ENCODE measurements around the gene TOP3B. TPM values are rescaled to one million over a fixed set of nuclear protein-coding genes. Genes with fewer than 3 reads are reported as not detected.

The TOP3B gene
- polyA plus RNA-seq, 3 donors, result 9.0 to 31.9 (median 9.5) TPM

DNA sequence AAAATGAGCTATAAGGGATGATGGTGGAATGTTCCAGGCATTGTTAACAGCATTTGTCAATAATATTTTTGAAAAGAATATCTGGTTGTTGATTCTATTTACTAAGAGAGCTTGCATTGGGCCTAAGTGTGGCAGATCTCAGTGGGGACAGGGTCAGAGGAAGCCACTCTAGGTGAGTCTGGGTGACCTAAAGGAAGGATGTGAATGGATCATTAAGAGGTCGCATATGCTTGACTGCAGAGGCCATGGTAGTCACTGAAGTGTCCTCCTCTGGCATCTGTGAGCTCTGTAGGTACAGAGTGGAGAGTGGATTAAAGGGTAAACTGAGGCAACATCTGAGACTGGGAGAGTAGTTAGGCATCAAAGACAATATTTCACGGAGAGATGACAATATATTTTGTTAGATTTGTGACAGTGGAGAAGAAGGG is 37.9 kb upstream of the TOP3B start:
- no peak for DNase-seq
- Mint-ChIP-seq H3K9me3 (peaks cover 0 to 1% (median 0%) of the 10 kb centered on the region in 7 donors), H3K4me1 (peaks cover 5% of the 10 kb centered on the region), H3K27ac (no peak overlapping the region), H3K4me3 (no peak overlapping the region), H3K36me3 (no peaks in the 10 kb centered on the region), H3K27me3 (ENCODE audit: low read depth in 3 of 3) (peaks cover 0 to 2% (median 0%) of the 10 kb centered on the region in 3 donors)
- no peak overlapping the region for H3K9ac ChIP-seq (ENCODE audit: insufficient read depth, low read length, poor library complexity, severe bottlenecking)
- H3K36me3 ChIP-seq (replicated peaks in 1 of 2; ENCODE audit: control insufficient read depth in 1 of 2, insufficient read depth in 2 of 2, low read length in 2 of 2), result no peaks in the 10 kb centered on the region
- no peaks in the 10 kb centered on the region for H3K27me3 ChIP-seq (ENCODE audit: control insufficient read depth in 2 of 2, insufficient read depth in 2 of 2, low read length in 2 of 2)
- no peaks in the 10 kb centered on the region for H3K9me3 ChIP-seq (replicated peaks in 1 of 2; ENCODE audit: control insufficient read depth in 1 of 2, insufficient read depth in 1 of 2, low read length in 2 of 2)
- H3K27ac ChIP-seq (ENCODE audit: low read depth in 1 of 2, low read length in 2 of 2), result no peak overlapping the region
- H3K4me3 ChIP-seq (replicated peaks in 1 of 3; ENCODE audit: low read depth in 2 of 3, low read length in 3 of 3), result no peak overlapping the region
- TF ChIP-seq, protein P1, sequence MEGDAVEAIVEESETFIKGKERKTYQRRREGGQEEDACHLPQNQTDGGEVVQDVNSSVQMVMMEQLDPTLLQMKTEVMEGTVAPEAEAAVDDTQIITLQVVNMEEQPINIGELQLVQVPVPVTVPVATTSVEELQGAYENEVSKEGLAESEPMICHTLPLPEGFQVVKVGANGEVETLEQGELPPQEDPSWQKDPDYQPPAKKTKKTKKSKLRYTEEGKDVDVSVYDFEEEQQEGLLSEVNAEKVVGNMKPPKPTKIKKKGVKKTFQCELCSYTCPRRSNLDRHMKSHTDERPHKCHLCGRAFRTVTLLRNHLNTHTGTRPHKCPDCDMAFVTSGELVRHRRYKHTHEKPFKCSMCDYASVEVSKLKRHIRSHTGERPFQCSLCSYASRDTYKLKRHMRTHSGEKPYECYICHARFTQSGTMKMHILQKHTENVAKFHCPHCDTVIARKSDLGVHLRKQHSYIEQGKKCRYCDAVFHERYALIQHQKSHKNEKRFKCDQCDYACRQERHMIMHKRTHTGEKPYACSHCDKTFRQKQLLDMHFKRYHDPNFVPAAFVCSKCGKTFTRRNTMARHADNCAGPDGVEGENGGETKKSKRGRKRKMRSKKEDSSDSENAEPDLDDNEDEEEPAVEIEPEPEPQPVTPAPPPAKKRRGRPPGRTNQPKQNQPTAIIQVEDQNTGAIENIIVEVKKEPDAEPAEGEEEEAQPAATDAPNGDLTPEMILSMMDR (IDR thresholded peaks at IDR 0.05), result no peak
- no peaks in the 10 kb centered on the region for H4K20me1 ChIP-seq (ENCODE audit: insufficient read depth, low read length)
- no peak overlapping the region for H2AFZ ChIP-seq (ENCODE audit: insufficient read depth, low read depth, low read length, poor library complexity, severe bottlenecking)
- H3K79me2 ChIP-seq (ENCODE audit: insufficient read depth, low read length), result no peaks in the 10 kb centered on the region
- intact Hi-C loops (cut with micrococcal nuclease), result no loop called here
- 75% methylated on average over 1 of the region's 2 CpGs for WGBS (ENCODE audit: insufficient coverage)
- no peaks in the 10 kb centered on the region for H3K4me1 ChIP-seq (ENCODE audit: control insufficient read depth in 1 of 2, insufficient read depth in 2 of 2, low read length in 2 of 2)
- H3K4me2 ChIP-seq (replicated peaks; ENCODE audit: extremely low read depth, low read length, poor library complexity, severe bottlenecking), result no peak overlapping the region

DNA sequence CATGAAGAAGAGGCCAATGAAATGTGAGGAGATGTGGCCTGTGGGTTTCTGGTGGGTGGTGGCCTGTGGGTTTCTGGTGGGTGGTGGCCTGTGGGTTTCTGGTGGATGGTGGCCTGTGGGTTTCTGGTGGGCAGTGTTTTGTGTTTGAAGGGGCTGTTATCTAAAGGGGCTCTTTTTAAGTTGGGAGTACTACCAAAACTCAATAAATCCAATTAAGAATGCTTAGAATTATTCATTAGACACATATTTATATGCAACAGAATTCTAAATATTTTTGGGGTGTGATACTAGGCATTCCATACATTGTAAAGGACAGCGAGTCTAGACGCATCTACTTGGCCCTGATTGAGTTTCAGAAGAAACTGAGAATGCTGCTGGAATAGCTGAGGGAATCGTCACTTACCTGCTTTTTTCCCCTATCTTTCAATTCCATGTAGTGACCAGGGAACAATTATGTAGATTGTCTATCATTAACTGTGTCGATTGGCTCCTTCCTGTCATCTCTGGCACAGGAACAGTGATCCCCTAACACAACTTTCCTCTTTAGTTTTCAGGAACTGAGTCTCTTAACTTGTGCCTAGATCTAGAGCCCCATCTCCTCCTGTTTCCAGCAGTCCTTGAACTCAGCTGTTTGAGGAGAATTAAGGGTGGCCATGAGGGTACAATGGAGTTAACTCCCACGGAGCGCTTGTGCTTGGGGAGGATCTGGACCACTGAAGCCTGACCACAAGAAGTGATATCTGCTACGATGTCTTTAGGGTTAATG is 37.3 kb upstream of the TOP3B start:
- Histone ChIP-seq H3K4me2 (replicated peaks; ENCODE audit: extremely low read depth, low read length, poor library complexity, severe bottlenecking) (no peak overlapping the region), H3K4me3 (replicated peaks in 1 of 3; ENCODE audit: low read depth in 2 of 3, low read length in 3 of 3) (no peak overlapping the region), H3K27me3 (ENCODE audit: control insufficient read depth in 2 of 2, insufficient read depth in 2 of 2, low read length in 2 of 2) (no peaks in the 10 kb centered on the region), H3K4me1 (ENCODE audit: control insufficient read depth in 1 of 2, insufficient read depth in 2 of 2, low read length in 2 of 2) (no peaks in the 10 kb centered on the region), H3K9ac (ENCODE audit: insufficient read depth, low read length, poor library complexity, severe bottlenecking) (no peak overlapping the region), H2AFZ (ENCODE audit: insufficient read depth, low read depth, low read length, poor library complexity, severe bottlenecking) (no peak overlapping the region), H3K9me3 (replicated peaks in 1 of 2; ENCODE audit: control insufficient read depth in 1 of 2, insufficient read depth in 1 of 2, low read length in 2 of 2) (no peaks in the 10 kb centered on the region), H3K36me3 (replicated peaks in 1 of 2; ENCODE audit: control insufficient read depth in 1 of 2, insufficient read depth in 2 of 2, low read length in 2 of 2) (no peaks in the 10 kb centered on the region), H3K27ac (ENCODE audit: low read depth in 1 of 2, low read length in 2 of 2) (no peak overlapping the region), H3K79me2 (ENCODE audit: insufficient read depth, low read length) (no peaks in the 10 kb centered on the region), H4K20me1 (ENCODE audit: insufficient read depth, low read length) (no peaks in the 10 kb centered on the region)
- H3K27ac Mint-ChIP-seq, result no peak overlapping the region
- TF ChIP-seq, protein P1 (IDR thresholded peaks at IDR 0.05), result no peak
- DNase-seq, result no peak
- no peak overlapping the region for H3K4me3 Mint-ChIP-seq
- whole genome bisulfite sequencing (ENCODE audit: insufficient coverage), result 100% methylated on average over 3 of the region's 7 CpGs
- H3K4me1 Mint-ChIP-seq, result peaks cover 5% of the 10 kb centered on the region
- no peaks in the 10 kb centered on the region for H3K36me3 Mint-ChIP-seq
- intact Hi-C loops (cut with micrococcal nuclease), result no loop called here
- H3K27me3 Mint-ChIP-seq (ENCODE audit: low read depth in 3 of 3), result peaks cover 0 to 2% (median 0%) of the 10 kb centered on the region in 3 donors
- peaks cover 0 to 1% (median 0%) of the 10 kb centered on the region in 7 donors for H3K9me3 Mint-ChIP-seq
